GM23338 (cell line): Measurements from ENCODE around the gene KCNC4. TPM values are rescaled to one million over a fixed set of nuclear protein-coding genes. Genes with fewer than 3 reads are reported as not detected.

Experiments
- ATAC-seq: fragments of 200-7000 bp; cut with Tn5 transposase; 3 replicates; pipeline ENCODE4 v1.9.1; 2020
- DNase-seq: peaks from one replicate; pipeline ENCODE4 v3.0.0-alpha.2; 2015; ENCODE audit warnings: low spot score
- H2AFZ ChIP-seq: fragments of 200-600 bp; sonication (generic); 2 replicates; pipeline ENCODE4 v1.8.0; 2016; ENCODE audit warnings: antibody characterized with exemption, mild to moderate bottlenecking, moderate library complexity
- H3F3A ChIP-seq: fragments of 200-600 bp; sonication (generic); replicated peaks from 2 replicates; pipeline ENCODE4 v1.8.0; 2017; ENCODE audit warnings: antibody characterized with exemption, mixed run types, low read depth
- H3K27ac ChIP-seq: fragments of 200-600 bp; sonication (generic); 2 replicates; pipeline ENCODE4 v1.6.1; 2016; ENCODE audit warnings: low read depth
- H3K27me3 ChIP-seq: fragments of 200-600 bp; sonication (generic); 2 replicates; pipeline ENCODE4 v1.8.0; 2016; ENCODE audit warnings: mild to moderate bottlenecking, mixed run types, moderate library complexity; ENCODE audit not compliant: insufficient read depth
- H3K36me3 ChIP-seq: fragments of 200-600 bp; sonication (generic); 2 replicates; pipeline ENCODE4 v1.8.0; 2016; ENCODE audit warnings: mild to moderate bottlenecking; ENCODE audit not compliant: insufficient read depth
- H3K4me1 ChIP-seq: fragments of 200-600 bp; sonication (generic); 2 replicates; pipeline ENCODE4 v1.8.0; 2016; ENCODE audit warnings: mild to moderate bottlenecking, moderate library complexity; ENCODE audit not compliant: insufficient read depth
- H3K4me2 ChIP-seq: fragments of 200-600 bp; sonication (generic); 2 replicates; pipeline ENCODE4 v1.7.1; 2017; ENCODE audit warnings: mixed run types
- H3K4me3 ChIP-seq: fragments of 200-600 bp; sonication (generic); 2 replicates; pipeline ENCODE4 v1.6.1; 2016; ENCODE audit warnings: mixed run types
- H3K79me2 ChIP-seq: fragments of 200-600 bp; sonication (generic); replicated peaks from 2 replicates; pipeline ENCODE4 v1.8.0; 2017; ENCODE audit warnings: mild to moderate bottlenecking; ENCODE audit not compliant: insufficient read depth
- H3K9me2 ChIP-seq: fragments of 200-600 bp; sonication (generic); 2 replicates; pipeline ENCODE4 v1.8.0; 2017; ENCODE audit not compliant: insufficient read depth
- H4K20me1 ChIP-seq: fragments of 200-600 bp; sonication (generic); replicated peaks from 2 replicates; pipeline ENCODE4 v1.8.0; 2017; ENCODE audit warnings: mild to moderate bottlenecking; ENCODE audit not compliant: insufficient read depth
- H3K27ac Mint-ChIP-seq: 2 replicates; pipeline ENCODE4 v1.8.0; 2020; ENCODE audit warnings: inconsistent platforms, mild to moderate bottlenecking, moderate library complexity, mixed read lengths
- H3K27me3 Mint-ChIP-seq: 3 replicates; pipeline ENCODE4 v1.8.0; 2022; ENCODE audit warnings: low read depth, mild to moderate bottlenecking, moderate library complexity, mixed read lengths, inconsistent platforms; ENCODE audit not compliant: insufficient read depth, poor library complexity
- H3K36me3 Mint-ChIP-seq: 3 replicates; pipeline ENCODE4 v1.8.0; 2021; ENCODE audit warnings: low read depth, mild to moderate bottlenecking, inconsistent platforms, moderate library complexity, mixed read lengths
- H3K4me1 Mint-ChIP-seq: 3 replicates; pipeline ENCODE4 v1.8.0; 2020; ENCODE audit warnings: mild to moderate bottlenecking, inconsistent platforms, mixed read lengths
- H3K4me3 Mint-ChIP-seq: 3 replicates; pipeline ENCODE4 v1.8.0; 2021; ENCODE audit warnings: moderate library complexity, mild to moderate bottlenecking, inconsistent platforms, mixed read lengths
- H3K9me3 Mint-ChIP-seq: 3 replicates; pipeline ENCODE4 v1.8.0; 2020; ENCODE audit warnings: moderate library complexity, mild to moderate bottlenecking, inconsistent platforms, mixed read lengths
- CREB1 ChIP-seq: fragments of 250-450 bp; sonication (Bioruptor Pico); IDR thresholded peaks from 2 replicates; pipeline ENCODE4 v1.5.0; 2020; ENCODE audit warnings: low read depth, mild to moderate bottlenecking, moderate library complexity
- EZH2 ChIP-seq: fragments of 200-600 bp; sonication (generic); IDR thresholded peaks from one replicate; pipeline ENCODE4 v1.8.0; 2017; ENCODE audit warnings: antibody characterized with exemption, mild to moderate bottlenecking, low read depth; ENCODE audit not compliant: unreplicated experiment
- EZH2phosphoT487 ChIP-seq: fragments of 200-600 bp; sonication (generic); IDR thresholded peaks from one replicate; pipeline ENCODE4 v1.8.1; 2018; ENCODE audit warnings: antibody characterized with exemption; ENCODE audit not compliant: unreplicated experiment
- JUNB ChIP-seq: IDR thresholded peaks from one replicate; pipeline ENCODE4 v1.6.1; 2016; ENCODE audit warnings: antibody characterized with exemption; ENCODE audit not compliant: unreplicated experiment
- NANOG ChIP-seq: IDR thresholded peaks from 2 replicates; pipeline ENCODE4 v1.6.1; 2016; ENCODE audit warnings: antibody characterized with exemption, borderline replicate concordance
- POLR2AphosphoS5 ChIP-seq: IDR thresholded peaks from 2 replicates; pipeline ENCODE4 v1.6.1; 2016; ENCODE audit warnings: antibody characterized with exemption, low read depth
- STAT1 ChIP-seq: IDR thresholded peaks from one replicate; pipeline ENCODE4 v1.6.1; 2016; ENCODE audit warnings: antibody characterized with exemption; ENCODE audit not compliant: unreplicated experiment
- ZNF114 ChIP-seq: fragments of 250-450 bp; sonication (Bioruptor Pico); IDR thresholded peaks from 2 replicates; pipeline ENCODE4 v1.5.0; 2020; ENCODE audit warnings: mild to moderate bottlenecking, moderate library complexity
- ZNF331 ChIP-seq: fragments of 250-450 bp; sonication (Bioruptor Pico); IDR thresholded peaks from 2 replicates; pipeline ENCODE4 v1.5.0; 2020; ENCODE audit warnings: low read depth, mild to moderate bottlenecking, moderate library complexity
- polyA plus RNA-seq: library from polyadenylated mRNA; unstranded; fragments of >200 nt; fragmentation: Nextera tagmentation; extraction: Ambion mirVana; gene quantifications from 2 replicates; pipeline ENCODE4 v1.2.1, GENCODE V29; 2016
- total RNA-seq: library from RNA; depleted of rRNA; stranded (reverse); fragments of >200 nt; shearing (Covaris generic); gene quantifications from 2 replicates; pipeline ENCODE4 v1.2.3, GENCODE V29; 2014
- TF ChIP-seq, protein P1 (sequence below): IDR thresholded peaks from one replicate; pipeline ENCODE4 v1.6.1; 2018; ENCODE audit warnings: antibody characterized with exemption; ENCODE audit not compliant: unreplicated experiment
- TF ChIP-seq, protein P2 (sequence below): fragments of 250-450 bp; sonication (Bioruptor Pico); IDR thresholded peaks from 2 replicates; pipeline ENCODE4 v1.5.0; 2020; ENCODE audit warnings: mild to moderate bottlenecking, moderate library complexity
- TF ChIP-seq, protein P3 (sequence below), 2 experiments: fragments of 200-600 bp in 1 of 2; sonication (generic) in 1 of 2; conservative IDR thresholded peaks; 2 replicates each; pipeline versions ENCODE4 v1.5.1 to v1.6.1; 2016 to 2017; ENCODE audit warnings: antibody characterized with exemption in 2 of 2, low read depth in 2 of 2, mild to moderate bottlenecking in 2 of 2, moderate library complexity in 1 of 2
- TF ChIP-seq, protein P4 (sequence below): IDR thresholded peaks from 2 replicates; pipeline ENCODE4 v1.6.1; 2016; ENCODE audit warnings: antibody characterized with exemption

Gene KCNC4
- total and polyA plus RNA-seq, 2 experiments from 2014 or later, result 3.5 to 10.7 TPM

DNA sequence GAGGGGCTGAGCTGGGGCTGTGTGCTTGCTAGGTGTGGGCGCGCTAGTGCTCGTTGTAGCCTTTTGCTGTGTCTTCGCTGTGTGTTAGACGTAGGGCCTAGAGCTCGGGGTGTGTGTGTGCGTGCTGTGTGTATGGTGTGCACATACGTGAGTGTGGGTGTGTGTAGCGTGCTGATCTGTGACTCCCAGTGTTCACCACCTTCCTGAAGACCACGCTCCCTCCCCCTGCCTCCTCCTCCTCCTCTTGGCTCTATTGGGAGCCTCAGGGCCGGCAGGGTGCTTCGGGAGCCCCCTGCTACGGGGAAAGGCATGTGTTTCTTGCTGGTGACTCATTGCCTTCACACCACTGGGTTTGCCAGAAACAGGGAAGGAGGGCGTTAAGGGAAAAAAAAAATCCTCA is 9.4 kb upstream of the KCNC4 start:
- no peak overlapping the region for H3K27ac Mint-ChIP-seq
- Histone ChIP-seq H3K4me3 (no peak overlapping the region), H3K79me2 (no peaks in the 10 kb centered on the region), H3F3A (no peaks in the 10 kb centered on the region), H3K27me3 (no peaks in the 10 kb centered on the region), H3K27ac (no peak overlapping the region), H4K20me1 (no peaks in the 10 kb centered on the region; the same call in 1 of the 2 replicates), H2AFZ (peak overlapping the region; percentile 14; the same call in 1 of the 2 replicates), H3K4me1 (no peaks in the 10 kb centered on the region), H3K36me3 (no peaks in the 10 kb centered on the region), H3K9me2 (no peaks in the 10 kb centered on the region), H3K4me2 (no peak overlapping the region)
- no peaks in the 10 kb centered on the region for H3K36me3 Mint-ChIP-seq
- peaks cover 9% of the 10 kb centered on the region for H3K27me3 Mint-ChIP-seq
- TF ChIP-seq, protein P1, sequence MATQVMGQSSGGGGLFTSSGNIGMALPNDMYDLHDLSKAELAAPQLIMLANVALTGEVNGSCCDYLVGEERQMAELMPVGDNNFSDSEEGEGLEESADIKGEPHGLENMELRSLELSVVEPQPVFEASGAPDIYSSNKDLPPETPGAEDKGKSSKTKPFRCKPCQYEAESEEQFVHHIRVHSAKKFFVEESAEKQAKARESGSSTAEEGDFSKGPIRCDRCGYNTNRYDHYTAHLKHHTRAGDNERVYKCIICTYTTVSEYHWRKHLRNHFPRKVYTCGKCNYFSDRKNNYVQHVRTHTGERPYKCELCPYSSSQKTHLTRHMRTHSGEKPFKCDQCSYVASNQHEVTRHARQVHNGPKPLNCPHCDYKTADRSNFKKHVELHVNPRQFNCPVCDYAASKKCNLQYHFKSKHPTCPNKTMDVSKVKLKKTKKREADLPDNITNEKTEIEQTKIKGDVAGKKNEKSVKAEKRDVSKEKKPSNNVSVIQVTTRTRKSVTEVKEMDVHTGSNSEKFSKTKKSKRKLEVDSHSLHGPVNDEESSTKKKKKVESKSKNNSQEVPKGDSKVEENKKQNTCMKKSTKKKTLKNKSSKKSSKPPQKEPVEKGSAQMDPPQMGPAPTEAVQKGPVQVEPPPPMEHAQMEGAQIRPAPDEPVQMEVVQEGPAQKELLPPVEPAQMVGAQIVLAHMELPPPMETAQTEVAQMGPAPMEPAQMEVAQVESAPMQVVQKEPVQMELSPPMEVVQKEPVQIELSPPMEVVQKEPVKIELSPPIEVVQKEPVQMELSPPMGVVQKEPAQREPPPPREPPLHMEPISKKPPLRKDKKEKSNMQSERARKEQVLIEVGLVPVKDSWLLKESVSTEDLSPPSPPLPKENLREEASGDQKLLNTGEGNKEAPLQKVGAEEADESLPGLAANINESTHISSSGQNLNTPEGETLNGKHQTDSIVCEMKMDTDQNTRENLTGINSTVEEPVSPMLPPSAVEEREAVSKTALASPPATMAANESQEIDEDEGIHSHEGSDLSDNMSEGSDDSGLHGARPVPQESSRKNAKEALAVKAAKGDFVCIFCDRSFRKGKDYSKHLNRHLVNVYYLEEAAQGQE, result no peak
- TF ChIP-seq POLR2AphosphoS5, result no peak
- TF ChIP-seq, protein P2, sequence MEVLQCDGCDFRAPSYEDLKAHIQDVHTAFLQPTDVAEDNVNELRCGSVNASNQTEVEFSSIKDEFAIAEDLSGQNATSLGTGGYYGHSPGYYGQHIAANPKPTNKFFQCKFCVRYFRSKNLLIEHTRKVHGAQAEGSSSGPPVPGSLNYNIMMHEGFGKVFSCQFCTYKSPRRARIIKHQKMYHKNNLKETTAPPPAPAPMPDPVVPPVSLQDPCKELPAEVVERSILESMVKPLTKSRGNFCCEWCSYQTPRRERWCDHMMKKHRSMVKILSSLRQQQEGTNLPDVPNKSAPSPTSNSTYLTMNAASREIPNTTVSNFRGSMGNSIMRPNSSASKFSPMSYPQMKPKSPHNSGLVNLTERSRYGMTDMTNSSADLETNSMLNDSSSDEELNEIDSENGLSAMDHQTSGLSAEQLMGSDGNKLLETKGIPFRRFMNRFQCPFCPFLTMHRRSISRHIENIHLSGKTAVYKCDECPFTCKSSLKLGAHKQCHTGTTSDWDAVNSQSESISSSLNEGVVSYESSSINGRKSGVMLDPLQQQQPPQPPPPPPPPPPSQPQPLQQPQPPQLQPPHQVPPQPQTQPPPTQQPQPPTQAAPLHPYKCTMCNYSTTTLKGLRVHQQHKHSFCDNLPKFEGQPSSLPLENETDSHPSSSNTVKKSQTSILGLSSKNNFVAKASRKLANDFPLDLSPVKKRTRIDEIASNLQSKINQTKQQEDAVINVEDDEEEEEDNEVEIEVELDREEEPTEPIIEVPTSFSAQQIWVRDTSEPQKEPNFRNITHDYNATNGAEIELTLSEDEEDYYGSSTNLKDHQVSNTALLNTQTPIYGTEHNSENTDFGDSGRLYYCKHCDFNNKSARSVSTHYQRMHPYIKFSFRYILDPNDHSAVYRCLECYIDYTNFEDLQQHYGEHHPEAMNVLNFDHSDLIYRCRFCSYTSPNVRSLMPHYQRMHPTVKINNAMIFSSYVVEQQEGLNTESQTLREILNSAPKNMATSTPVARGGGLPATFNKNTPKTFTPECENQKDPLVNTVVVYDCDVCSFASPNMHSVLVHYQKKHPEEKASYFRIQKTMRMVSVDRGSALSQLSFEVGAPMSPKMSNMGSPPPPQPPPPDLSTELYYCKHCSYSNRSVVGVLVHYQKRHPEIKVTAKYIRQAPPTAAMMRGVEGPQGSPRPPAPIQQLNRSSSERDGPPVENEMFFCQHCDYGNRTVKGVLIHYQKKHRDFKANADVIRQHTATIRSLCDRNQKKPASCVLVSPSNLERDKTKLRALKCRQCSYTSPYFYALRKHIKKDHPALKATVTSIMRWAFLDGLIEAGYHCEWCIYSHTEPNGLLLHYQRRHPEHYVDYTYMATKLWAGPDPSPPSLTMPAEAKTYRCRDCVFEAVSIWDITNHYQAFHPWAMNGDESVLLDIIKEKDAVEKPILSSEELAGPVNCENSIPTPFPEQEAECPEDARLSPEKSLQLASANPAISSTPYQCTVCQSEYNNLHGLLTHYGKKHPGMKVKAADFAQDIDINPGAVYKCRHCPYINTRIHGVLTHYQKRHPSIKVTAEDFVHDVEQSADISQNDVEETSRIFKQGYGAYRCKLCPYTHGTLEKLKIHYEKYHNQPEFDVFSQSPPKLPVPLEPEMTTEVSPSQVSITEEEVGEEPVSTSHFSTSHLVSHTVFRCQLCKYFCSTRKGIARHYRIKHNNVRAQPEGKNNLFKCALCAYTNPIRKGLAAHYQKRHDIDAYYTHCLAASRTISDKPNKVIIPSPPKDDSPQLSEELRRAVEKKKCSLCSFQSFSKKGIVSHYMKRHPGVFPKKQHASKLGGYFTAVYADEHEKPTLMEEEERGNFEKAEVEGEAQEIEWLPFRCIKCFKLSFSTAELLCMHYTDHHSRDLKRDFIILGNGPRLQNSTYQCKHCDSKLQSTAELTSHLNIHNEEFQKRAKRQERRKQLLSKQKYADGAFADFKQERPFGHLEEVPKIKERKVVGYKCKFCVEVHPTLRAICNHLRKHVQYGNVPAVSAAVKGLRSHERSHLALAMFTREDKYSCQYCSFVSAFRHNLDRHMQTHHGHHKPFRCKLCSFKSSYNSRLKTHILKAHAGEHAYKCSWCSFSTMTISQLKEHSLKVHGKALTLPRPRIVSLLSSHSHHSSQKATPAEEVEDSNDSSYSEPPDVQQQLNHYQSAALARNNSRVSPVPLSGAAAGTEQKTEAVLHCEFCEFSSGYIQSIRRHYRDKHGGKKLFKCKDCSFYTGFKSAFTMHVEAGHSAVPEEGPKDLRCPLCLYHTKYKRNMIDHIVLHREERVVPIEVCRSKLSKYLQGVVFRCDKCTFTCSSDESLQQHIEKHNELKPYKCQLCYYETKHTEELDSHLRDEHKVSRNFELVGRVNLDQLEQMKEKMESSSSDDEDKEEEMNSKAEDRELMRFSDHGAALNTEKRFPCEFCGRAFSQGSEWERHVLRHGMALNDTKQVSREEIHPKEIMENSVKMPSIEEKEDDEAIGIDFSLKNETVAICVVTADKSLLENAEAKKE (CRISPR knock-in tag), result no peak
- TF ChIP-seq JUNB, result no peak
- TF ChIP-seq, protein P3, sequence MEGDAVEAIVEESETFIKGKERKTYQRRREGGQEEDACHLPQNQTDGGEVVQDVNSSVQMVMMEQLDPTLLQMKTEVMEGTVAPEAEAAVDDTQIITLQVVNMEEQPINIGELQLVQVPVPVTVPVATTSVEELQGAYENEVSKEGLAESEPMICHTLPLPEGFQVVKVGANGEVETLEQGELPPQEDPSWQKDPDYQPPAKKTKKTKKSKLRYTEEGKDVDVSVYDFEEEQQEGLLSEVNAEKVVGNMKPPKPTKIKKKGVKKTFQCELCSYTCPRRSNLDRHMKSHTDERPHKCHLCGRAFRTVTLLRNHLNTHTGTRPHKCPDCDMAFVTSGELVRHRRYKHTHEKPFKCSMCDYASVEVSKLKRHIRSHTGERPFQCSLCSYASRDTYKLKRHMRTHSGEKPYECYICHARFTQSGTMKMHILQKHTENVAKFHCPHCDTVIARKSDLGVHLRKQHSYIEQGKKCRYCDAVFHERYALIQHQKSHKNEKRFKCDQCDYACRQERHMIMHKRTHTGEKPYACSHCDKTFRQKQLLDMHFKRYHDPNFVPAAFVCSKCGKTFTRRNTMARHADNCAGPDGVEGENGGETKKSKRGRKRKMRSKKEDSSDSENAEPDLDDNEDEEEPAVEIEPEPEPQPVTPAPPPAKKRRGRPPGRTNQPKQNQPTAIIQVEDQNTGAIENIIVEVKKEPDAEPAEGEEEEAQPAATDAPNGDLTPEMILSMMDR (conservative IDR thresholded peaks at IDR 0.05; ENCODE audit: low read depth in 2 of 2), result no peak
- no peak for TF ChIP-seq NANOG
- no peak for TF ChIP-seq ZNF114 (CRISPR knock-in tag)
- TF ChIP-seq, protein P4, sequence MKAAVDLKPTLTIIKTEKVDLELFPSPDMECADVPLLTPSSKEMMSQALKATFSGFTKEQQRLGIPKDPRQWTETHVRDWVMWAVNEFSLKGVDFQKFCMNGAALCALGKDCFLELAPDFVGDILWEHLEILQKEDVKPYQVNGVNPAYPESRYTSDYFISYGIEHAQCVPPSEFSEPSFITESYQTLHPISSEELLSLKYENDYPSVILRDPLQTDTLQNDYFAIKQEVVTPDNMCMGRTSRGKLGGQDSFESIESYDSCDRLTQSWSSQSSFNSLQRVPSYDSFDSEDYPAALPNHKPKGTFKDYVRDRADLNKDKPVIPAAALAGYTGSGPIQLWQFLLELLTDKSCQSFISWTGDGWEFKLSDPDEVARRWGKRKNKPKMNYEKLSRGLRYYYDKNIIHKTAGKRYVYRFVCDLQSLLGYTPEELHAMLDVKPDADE, result no peak
- no peak for TF ChIP-seq EZH2
- no peak for TF ChIP-seq EZH2phosphoT487
- no peak for TF ChIP-seq STAT1
- no peak for TF ChIP-seq CREB1
- TF ChIP-seq ZNF331, result no peak
- no peak for DNase-seq
- peaks cover 7% of the 10 kb centered on the region for H3K4me1 Mint-ChIP-seq
- H3K9me3 Mint-ChIP-seq, result no peaks in the 10 kb centered on the region
- ATAC-seq, result no peak
- no peak overlapping the region for H3K4me3 Mint-ChIP-seq
